UCSD-AML1 (cell line): Measurements from ENCODE around the gene TOGARAM2.
"Not testable (repeated sequence)": the region's sequence is repeated elsewhere in the genome, so short reads cannot be mapped to it uniquely, and the experiment has no call there.

Experiments used
- DNase-seq: peaks from one replicate; lab custom pipeline; 2025; ENCODE audit not compliant: unreplicated experiment; lab: John Stamatoyannopoulos, UW

TOGARAM2 gene

DNA sequence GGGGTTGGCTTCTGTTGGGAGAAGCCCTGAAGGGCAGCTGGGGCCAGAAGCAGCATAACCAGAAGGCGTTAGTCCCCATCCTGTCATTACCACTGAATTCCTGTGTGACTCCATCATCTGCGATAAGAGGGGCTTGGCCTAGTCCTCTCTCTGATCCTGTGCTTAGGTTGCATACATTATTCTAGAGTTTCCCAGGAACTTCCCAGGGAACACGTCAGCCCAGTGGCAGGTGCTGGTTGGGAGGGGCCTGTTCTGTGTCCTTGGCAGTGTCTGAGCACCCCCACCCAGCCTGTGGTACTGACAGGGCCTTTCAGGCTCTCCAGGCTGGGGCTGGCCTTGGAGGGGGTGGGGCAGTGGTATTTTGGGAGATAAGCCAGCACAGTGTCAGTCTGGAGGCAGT is 4.5 kb upstream of the TOGARAM2 start:
- no peak for DNase-seq

GRCh38 chr2:28977176-28977875 is 3.8 kb upstream of the TOGARAM2 start:
- DNase-seq = no peak

- DNase-seq = not testable (repeated sequence)
Measured at GRCh38 chr2:28978001-28978400, 3.1 kb upstream of the TOGARAM2 start.

- no peak for DNase-seq
Measured at GRCh38 chr2:28978606-28979005, 2.5 kb upstream of the TOGARAM2 start.

- no peak for DNase-seq
Measured at GRCh38 chr2:28979041-28979440, 2.1 kb upstream of the TOGARAM2 start.

- DNase-seq = no peak
Measured at GRCh38 chr2:28979576-28980366, 1.3 kb upstream of the TOGARAM2 start.

- no peak for DNase-seq
Measured at GRCh38 chr2:28980368-28981015, 606 bp upstream of the TOGARAM2 start.

GRCh38 chr2:28981620-28982376 is 700 bp downstream of the TOGARAM2 start:
- DNase-seq = no peak

DNA sequence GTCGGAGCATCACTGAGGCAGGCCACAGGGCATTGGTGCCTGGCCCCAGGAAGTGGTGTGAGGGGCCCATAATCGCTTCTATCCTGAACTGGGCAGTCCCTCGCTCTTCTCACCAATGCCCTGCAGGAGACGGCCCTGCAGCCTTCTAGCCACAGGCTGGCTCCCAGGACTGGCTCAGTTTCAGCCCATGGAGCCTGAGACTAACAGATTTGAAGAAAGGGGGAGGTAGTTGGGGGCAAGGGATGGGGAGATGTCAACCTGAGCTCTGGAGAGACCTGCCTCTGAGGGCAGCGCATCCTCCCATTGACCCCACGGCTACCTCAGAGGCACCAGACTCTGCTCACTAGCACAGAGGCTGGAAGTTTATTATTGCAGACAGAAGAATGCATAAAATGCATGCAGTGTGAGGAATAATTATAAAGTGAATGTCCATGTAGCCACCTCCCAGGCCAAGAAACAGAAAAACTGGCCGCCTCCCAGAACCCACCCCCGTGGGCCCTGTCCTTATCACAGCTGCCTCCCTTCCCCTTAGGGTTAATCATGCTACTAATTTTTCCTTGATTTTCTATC is 1.4 kb downstream of the TOGARAM2 start:
- no peak for DNase-seq

- DNase-seq = peak; percentile 42
Measured at GRCh38 chr2:28986429-28986828, 5.3 kb downstream of the TOGARAM2 start.

DNA sequence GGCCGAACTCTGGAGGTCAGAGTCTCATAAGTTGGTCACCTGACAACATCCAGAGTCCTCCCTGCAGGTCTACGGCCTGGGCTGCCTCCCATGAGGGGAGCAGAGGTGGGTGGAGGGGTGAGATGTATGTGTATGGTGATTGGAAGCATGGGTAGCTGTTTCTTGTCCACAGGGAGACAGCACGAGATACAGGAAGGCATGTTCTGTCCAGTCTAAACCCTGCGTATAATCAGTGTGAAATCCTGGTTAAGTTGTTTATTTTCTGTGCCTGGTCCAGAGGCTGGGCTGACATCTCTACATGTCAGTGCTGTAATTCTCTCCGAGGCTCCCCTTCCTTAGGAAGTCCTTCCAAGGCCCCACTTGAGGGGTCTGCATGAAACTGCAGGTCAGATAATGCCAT is 8.9 kb downstream of the TOGARAM2 start:
- DNase-seq = no peak

DNA sequence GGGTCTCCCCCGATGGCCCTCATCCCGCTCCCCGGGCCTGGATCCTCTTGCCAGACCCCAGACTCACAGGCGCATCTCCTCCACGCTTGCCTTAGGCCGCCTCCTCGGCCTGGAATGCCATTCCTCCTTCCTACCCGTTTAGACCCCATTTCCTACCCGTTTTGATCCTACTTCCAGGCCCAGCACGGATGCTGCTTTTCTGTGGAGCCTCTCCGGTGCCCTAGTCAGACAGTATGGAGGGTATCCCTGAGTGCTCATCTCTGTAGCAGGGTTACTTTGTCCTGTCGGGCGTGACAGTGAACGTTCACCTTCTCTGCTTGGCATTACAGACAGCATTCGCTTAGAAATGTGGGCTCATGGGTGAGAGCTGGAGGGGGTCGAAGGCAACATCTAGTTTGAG is 9.3 kb downstream of the TOGARAM2 start:
- DNase-seq = no peak

GRCh38 chr2:28991021-28991420 is 9.9 kb downstream of the TOGARAM2 start:
- DNase-seq = no peak

DNA sequence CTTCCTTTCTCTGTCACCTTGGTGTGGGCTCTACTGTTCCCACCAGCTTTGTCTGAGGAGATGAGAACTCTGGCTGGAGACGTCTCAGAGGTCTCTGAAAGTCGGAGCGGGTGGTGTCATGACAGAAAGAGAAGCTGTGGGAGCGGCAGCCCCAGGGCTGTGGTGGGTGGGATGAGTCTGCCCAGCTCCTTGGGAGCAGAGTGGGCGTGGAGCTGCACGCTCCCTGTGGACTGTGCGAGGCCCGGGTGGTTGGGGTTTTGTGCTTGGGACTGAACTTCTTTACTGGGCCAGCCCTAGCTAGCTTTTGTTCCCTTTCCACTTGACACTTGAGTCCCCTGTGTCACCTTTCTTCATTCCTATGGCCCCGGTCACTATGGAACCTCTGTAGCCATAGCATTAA is 10.4 kb downstream of the TOGARAM2 start:
- DNase-seq = no peak

DNA sequence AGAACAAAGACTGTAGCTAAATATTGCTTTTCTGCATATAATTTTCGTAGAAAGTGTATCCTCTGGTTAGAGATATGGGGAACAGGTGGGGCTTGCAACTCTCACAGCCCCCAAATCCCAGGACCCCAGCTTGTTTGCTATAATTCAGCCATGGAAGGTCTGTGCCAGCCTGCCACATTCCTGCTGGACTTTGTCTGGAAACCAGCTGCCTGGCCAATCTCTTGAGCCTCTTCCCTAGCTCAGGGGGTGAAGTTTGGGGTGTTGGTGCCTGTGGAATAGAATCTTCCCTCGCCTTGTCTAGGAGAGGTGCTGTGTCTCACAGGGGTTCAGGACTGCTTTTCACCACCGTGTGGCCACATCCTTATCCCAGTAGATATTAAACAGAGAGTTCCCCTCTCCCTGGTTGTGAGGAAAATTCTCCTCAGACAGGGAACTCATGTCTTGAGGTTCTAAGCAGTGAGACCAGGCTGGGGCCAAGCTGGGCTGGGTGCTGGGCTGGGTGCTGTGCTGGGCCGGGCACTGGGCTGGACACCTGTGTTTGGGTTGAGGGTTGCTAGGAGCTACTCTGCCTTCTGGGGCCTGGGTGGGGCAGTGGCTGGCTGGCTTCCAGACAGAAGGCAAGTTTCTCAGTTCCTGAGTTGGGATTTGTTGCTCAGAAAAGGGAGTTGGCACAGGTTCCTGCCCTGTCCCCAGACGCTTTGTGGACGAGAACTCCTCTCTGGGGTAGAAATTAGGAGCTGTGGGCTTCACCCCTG is 12.3 kb downstream of the TOGARAM2 start:
- DNase-seq = no peak

GRCh38 chr2:28994074-28994473 is 13.0 kb downstream of the TOGARAM2 start:
- DNase-seq = no peak

GRCh38 chr2:28994679-28995078 is 13.6 kb downstream of the TOGARAM2 start:
- DNase-seq = no peak

DNA sequence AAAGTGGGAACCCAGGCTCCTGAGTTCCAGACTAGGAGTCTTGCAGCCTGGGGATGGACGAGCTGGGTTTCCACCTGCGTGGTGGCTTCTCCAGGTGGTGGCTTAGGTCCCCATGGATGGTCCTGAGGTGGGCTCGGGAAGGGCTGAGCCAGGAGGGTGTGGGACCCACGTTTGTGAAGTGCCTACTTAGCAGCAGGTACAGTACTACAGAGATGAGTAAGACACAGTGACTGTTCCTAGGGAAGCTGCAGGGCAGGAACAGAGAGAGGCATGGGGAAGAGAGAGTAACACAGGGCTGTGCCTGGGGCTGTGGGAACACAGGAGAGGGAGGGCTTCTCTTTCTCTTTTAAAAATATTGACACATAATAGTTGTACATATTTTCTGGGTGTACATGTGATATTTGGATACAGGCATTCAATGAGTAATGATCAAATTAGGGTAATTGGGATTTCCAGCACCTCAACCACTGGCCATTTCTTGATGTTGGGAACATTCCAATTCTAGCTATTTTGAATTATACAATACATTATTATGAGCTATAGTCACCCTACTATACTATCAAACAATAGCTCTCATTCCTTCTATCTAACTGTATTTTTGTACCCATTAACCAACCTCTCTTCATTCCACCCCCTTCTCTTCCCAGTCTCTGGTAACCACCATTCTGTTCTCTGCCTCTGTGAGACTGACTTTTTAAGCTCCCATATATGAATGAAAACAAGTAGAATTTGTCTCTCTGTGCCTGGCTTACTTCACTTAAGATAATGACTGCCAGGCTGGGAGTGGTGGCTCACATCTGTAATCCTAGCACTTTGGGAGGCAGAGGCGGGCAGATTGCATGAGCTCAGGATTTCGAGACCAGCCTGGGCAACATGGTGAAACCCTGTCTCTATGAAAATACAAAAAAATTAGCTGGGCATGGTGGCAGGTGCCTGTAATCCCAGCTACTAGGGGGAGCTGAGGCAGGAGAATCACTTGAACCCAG is 15.0 kb downstream of the TOGARAM2 start:
- no peak for DNase-seq

- no peak for DNase-seq
Measured at GRCh38 chr2:28997237-28997846, 16.2 kb downstream of the TOGARAM2 start.
